HG03097 (cell line): ENCODE measurements around the gene CDKAL1.
"Not testable (repeated sequence)": the region's sequence is repeated elsewhere in the genome, so short reads cannot be mapped to it uniquely, and the experiment has no call there.

Source experiments
- ATAC-seq: cut with Tn5 transposase; IDR thresholded peaks from one replicate; pipeline ENCODE4 v1.9.1; 2021; ENCODE audit not compliant: unreplicated experiment, low FRiP score

CDKAL1 gene

GRCh38 chr6:20816126-20816525, 281.9 kb downstream of the CDKAL1 start:
- ATAC-seq = no peak

DNA sequence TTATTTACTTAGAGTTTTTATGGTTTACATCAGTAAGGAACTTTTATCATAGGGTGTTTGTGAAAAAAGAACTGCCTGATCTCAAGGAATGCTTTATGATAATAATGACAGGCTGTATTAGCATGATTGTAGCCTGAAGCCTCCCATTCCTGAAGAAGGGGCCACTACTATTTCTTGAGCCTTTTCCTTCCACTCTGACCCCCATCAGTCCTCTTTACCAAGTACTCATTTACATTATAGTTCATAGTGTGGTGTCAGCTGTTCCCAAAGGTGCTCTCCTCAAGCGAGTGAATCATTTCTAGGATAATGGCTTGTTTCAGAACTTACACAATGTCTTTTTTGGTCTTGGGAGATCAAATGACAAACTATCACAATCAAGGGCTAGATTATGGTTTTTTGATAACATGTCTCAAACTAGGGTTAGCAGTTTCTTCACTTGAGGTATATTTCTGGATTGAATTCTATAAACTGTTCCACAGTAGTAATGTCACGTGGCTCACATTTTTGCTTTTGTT, 283.6 kb downstream of the CDKAL1 start:
- ATAC-seq = no peak

DNA sequence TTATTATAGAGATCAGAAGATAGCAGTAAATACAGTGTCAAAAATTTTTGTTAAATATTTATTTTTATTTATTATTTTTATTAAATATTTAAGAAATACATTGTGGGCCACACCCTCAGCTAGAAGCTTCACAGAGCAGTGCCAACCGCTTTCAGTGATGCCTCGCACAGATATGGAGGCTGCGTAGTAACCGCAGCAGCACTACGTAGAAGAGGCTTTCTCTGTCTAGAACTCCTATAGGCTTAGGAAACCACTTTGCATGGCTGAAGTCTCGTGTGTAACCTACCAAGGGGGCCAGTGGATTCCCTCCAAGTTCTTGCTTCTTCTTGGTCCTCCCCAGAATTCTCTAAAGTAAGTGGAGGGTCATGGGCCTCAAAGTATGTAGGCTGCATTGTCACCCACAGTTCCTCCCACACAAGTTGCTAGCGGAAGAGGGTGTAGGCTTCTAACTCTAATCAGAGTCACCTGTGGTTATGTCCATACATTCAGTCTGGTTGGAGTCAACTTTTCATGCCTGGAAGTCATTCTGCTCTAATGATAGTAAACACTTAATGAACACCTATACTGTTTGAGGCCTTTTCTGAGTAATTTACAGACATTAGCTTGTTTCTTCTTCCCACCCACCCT, 285.6 kb downstream of the CDKAL1 start:
- ATAC-seq = no peak

DNA sequence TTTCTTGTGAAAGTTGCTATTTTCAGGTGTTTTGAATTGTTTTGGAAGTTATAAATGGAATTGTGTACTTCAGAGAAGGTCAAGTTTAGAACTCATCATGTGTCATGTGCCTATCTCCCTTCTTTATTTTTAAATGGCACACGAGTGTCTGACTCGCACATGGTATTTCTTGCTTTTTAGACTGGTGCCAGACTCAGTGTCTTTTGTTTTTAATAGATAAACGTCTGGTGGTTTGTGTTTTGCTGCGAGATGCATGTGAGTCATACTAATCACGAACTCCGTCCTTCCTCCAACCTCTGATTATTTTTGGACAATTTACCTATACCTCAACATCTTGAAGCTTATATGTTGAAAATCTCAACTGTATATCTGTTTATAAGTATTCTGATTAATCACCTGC, 292.1 kb downstream of the CDKAL1 start:
- ATAC-seq = no peak

DNA sequence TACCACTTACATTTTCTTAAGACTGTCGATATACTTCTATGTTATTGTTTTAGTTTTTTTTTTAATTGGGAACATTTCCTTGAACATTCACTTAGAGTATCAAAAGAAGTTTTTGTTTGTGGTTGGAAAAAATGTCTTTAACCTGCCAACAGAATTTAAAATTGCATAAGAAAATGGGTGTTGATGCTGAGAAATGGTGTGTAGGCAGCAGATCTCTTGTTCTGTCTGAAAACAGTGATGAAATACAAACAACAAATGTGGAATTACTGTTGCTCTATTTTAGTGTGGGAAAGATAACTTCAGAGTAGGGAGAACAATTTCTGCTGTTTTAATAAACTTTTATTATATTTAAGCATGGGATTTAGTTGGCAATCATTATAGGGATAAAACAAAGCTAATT, 293.5 kb downstream of the CDKAL1 start:
- no peak for ATAC-seq

DNA sequence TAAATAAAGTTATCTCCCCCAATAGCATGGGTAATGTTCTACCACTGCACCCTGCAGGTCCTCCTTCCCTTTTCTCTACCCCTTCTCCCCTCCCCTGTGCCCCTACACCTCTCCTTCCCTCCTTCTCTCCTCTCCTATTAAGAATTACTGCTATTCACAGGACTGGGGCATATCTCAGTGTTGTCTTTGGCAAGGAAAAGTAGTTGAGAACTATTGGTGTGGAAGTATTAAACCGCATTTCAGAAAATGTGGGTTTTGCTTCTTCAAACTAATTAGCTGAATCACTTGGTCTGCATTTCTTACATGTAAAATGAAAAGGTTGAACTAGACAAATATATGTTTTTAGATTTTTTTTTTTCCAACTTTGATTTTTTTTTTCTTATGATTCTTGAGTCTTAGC, 296.3 kb downstream of the CDKAL1 start:
- no peak for ATAC-seq

DNA sequence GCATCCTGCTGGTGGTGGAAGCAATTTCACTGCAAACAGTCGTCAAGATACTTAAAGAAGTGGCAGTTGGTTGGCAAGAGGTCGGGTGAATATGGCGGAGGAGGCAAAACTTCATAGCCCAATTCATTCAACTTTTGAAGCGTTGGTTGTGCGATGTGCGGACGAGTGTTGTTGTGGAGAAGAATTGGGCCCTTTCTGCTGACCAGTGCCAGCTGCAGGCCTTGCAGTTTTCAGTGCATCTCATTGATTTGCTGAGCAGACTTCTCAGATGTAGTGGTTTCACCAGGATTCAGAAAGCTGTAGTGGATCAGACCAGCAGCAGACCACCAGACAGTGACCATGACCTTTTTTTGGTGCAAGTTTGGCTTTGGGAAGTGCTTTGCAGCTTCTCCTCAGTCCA, 297.0 kb downstream of the CDKAL1 start:
- not testable (repeated sequence) for ATAC-seq

DNA sequence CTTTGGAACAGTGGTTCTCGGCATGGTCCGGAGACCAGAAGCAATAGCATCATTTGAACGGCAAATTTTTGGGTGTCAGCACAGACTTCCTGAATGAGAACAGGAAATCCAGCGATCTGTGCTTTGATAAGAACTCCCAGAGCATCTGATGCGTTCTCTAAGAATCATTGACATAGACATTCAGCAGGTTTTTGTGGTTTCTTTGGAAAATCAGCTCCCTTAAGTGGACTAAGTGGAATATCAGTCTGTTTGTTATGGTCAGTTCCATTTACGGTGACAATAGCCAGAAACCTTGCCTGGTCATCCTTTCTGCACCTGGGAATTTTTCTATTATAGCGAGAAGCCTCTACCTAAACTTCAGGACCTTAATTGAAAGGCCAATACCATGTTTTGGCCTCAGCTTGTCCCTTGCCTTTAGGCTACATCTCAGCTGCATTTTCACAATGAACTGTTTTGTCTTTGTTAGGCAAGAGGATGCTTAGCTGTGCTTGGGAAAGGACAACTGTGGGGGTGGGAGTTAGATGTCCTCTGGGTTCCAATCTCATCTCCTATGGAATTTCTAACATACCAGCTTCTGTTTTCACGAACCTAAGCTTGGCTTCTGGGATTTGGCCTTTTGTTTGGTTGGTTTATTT, 299.7 kb downstream of the CDKAL1 start:
- no peak for ATAC-seq

DNA sequence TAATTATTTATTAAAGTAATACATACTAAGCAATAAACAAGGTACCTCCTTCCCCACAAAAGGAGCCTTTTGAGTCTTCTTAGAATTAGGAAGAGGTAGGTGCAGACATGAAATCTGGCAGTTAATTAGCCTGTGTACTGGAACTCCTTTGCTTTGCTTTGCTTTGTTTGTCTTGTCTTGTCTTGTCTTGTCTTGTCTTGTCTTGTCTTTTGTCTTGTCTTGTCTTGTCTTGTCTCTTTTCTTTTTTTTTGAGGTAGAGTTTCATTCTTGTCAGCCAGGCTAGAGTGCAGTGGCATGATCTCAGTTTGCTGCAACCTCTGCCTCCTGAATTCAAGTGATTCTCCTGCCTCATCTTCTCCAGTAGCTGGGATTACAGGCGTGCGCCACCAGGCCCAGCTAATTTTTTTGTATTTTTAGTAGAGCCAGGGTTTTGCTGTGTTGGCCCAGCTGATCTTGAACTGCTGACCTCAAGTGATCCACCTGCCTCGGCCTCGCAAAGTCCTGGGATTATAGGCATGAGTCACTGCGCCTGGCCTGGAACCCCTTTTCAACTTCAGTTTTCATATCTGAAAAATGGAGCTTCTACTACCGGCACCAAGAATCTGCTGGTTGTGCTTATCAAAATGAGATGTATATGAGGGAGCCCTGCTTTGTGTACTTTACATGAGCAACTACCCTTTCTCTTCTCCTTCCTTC, 301.2 kb downstream of the CDKAL1 start:
- ATAC-seq = no peak

GRCh38 chr6:20837189-20837588, 302.9 kb downstream of the CDKAL1 start:
- no peak for ATAC-seq

DNA sequence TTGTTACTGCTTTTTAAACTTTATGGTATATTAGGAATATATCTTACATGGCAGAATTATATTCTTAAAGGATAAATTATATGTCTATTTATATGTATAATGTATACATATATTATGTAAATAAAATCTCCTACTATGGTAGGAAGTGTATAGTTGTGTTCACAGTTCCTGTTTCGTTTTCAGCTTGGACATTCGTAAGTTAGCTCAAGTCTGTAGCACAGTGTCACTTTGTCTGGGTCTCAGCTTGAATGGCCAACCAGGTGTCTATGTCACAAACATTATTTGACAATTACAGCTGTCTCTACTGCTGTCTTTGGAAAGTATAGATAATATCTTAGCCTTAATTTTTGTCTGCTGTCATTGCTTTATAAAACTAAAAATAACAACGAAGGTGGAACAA, 303.9 kb downstream of the CDKAL1 start:
- no peak for ATAC-seq

GRCh38 chr6:20839630-20840029, 305.4 kb downstream of the CDKAL1 start:
- no peak for ATAC-seq

DNA sequence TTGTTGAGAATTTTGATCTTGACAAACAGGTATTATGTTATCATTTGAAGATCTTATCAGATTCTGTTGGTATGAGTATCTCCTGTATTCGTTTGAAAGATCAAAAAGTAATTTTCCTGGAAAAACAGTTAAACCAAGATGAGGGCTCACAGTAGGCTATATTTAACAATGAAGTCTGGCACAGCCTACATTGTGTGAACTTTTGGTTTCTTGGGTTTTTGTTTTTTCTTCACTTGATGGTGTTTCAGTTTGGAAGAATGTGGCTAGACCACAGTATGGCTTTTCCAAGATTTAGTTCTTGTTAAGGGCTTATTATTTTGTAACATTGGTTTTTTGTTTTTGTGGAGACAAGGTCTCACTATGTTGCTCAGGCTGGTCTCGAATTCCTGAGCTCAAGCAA, 306.4 kb downstream of the CDKAL1 start:
- ATAC-seq = no peak

- ATAC-seq = no peak
These were observed 307.5 kb downstream of the CDKAL1 start for GRCh38 chr6:20841806-20842205.

GRCh38 chr6:20845592-20845991, 311.3 kb downstream of the CDKAL1 start:
- ATAC-seq = no peak

- peak; percentile 73 for ATAC-seq
These were observed 312.4 kb downstream of the CDKAL1 start for GRCh38 chr6:20846602-20847028.

GRCh38 chr6:20847904-20848303, 313.6 kb downstream of the CDKAL1 start:
- ATAC-seq = no peak

DNA sequence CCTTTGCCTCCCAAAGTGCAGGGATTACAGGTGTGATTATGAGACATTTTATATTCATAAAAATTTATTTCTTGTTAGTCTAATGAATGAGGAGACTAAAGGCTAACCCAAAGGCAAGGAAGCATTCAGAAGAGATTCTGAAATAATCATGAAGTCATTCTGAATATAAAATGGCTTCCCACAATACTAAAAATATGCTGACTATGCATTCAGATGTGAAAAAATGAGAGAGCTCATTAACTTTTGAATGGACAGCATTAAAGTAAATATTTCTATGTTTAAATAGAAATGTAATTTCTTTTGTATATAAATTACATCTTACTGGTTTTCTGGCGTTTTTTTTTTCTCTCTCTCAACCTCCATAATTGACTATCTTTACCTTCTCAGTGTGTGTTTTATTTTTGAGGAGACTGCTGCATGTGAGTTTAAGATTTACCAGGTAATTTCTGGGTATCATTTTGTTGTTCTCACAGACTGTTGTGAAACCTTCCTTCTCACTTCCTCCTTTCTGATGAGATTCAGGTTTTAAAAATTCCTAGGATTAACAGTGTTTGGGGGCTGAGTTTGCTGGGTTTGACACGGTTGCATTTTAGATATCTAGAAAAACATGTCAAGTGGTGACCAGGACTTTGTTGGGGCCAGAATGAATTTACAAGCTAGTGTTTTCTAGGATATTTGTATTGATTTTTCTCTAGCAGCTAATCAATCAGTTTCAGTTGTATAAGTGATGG, 316.6 kb downstream of the CDKAL1 start:
- ATAC-seq = no peak

DNA sequence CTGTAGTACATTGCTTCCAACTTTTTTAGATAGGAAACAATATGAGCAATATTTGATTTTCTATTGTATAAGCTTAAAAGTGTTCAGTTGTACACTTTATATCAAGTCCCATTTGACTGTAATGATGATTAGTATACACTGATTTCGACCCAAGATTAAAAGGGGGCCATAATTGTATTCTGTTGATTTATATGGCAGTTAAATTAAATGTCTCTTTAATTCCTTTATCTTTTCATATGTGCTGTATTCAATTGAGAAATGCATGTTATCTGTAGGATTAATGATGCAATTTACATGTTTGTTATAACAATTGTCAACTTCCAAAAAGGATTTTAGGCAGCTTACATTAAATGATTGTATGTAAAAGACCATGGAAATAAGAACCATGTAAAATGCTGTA, 317.5 kb downstream of the CDKAL1 start:
- ATAC-seq = no peak

- ATAC-seq = no peak
These were observed 319.6 kb downstream of the CDKAL1 start for GRCh38 chr6:20853828-20854227.

DNA sequence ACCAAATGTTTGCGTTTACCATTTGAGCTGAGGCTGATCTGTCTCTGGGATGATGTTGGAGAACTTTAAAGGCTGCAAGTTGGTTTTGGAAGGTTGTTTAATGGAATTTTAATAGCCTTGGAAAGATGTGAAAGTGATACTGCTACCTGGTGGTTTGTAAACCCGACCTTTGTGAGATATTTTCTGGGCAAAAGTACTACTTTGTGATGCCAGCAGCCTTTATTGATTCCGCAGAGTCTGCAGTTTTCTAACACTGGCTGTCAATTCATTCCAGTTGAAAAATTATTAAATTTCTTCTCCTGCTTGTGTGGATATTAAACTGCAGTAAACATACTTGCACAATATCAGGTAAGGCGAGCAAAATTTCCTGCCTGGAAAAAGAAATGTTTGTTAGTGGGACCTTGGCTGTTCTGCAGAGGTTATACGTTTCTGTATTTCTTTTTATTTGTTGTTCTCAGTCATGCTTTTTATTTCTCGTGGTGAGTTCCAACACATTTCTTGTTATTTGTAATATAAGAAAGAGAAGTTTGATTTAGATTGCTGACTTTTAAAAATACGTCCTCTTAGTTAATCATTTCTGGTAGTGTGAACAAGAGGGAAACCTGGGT, 322.5 kb downstream of the CDKAL1 start:
- no peak for ATAC-seq
